GM10266 (cell line): ENCODE results near the gene USP24.

Source experiments
- DNase-seq: peaks from one replicate; pipeline ENCODE4 v3.0.0; 2012; ENCODE audit errors: extremely low spot score
- TF ChIP-seq, protein P1 (sequence below): IDR thresholded peaks from 2 replicates; pipeline ENCODE4 v1.5.1; 2012; ENCODE audit warnings: mild to moderate bottlenecking, low read depth; ENCODE audit not compliant: control insufficient read depth, insufficient read depth; ENCODE audit errors: missing control alignments

USP24 gene

DNA sequence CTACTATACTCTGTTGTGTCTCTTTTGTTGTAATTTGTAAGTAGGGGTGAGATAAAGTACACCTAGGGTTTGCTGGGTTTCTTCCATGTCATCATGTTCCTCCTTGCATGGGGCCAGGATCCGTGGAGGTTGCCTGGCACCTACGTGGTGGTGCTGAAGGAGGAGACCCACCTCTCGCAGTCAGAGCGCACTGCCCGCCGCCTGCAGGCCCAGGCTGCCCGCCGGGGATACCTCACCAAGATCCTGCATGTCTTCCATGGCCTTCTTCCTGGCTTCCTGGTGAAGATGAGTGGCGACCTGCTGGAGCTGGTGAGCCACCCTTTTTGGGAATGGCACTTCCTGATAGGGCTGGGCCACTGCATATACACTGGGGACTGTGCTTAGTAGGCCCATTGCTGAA, 171.4 kb downstream of the USP24 start:
- TF ChIP-seq, protein P1, sequence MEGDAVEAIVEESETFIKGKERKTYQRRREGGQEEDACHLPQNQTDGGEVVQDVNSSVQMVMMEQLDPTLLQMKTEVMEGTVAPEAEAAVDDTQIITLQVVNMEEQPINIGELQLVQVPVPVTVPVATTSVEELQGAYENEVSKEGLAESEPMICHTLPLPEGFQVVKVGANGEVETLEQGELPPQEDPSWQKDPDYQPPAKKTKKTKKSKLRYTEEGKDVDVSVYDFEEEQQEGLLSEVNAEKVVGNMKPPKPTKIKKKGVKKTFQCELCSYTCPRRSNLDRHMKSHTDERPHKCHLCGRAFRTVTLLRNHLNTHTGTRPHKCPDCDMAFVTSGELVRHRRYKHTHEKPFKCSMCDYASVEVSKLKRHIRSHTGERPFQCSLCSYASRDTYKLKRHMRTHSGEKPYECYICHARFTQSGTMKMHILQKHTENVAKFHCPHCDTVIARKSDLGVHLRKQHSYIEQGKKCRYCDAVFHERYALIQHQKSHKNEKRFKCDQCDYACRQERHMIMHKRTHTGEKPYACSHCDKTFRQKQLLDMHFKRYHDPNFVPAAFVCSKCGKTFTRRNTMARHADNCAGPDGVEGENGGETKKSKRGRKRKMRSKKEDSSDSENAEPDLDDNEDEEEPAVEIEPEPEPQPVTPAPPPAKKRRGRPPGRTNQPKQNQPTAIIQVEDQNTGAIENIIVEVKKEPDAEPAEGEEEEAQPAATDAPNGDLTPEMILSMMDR, result no peak
- no peak for DNase-seq

DNA sequence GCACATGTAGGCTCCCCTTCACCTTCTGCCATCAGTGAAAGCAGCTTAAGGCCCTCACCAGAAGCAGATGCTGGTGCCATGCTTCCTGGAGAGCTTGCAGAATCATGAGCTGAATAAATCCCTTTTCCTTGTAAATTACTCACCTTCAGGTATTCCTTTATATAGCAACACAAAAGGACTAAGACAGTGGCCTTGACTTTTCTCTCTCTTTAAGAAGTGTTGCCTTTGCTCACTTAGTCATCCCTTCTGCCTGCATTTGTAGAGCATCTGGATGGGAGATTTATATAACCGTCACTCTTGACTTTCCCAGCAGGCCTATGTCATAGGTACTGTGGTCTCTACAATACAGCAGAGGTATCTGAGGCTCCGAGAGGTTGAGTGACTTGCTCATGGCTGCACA, 172.2 kb downstream of the USP24 start:
- TF ChIP-seq, protein P1, result no peak

GRCh38 chr1:55041613-55042012, 173.6 kb downstream of the USP24 start:
- DNase-seq, result no peak
- TF ChIP-seq, protein P1, result no peak

More for the DNA sequence above, 172.2 kb downstream of the USP24 start:
- DNase-seq, result no peak

DNA sequence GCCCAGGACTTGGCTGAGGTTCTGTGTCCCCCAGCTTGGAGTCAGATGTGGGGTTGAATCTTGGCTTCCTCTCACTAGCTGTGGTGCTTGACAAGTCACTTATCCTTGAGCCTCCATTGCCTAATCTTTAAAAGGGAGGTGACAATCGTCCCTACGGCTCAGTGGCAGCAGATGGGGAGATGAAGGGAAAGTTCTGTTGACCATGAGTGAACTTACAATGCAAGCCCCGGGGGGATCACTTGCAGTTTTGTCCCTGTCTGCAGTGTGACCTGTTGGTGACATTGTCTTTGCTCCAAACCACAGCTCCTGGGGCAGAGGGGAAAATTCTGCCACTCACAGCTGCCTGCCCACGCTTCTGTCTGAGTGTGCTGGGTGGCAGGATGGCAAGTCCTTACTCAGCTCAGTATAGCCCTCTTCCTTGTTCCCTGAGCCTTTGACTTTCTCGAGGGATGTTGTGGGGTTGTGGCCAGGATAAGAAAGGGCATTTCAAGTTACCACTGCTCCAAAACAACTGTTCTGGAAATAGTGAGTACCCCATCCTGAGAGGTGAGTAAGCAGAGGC, 174.2 kb downstream of the USP24 start:
- TF ChIP-seq, protein P1, result no peak
- no peak for DNase-seq

DNA sequence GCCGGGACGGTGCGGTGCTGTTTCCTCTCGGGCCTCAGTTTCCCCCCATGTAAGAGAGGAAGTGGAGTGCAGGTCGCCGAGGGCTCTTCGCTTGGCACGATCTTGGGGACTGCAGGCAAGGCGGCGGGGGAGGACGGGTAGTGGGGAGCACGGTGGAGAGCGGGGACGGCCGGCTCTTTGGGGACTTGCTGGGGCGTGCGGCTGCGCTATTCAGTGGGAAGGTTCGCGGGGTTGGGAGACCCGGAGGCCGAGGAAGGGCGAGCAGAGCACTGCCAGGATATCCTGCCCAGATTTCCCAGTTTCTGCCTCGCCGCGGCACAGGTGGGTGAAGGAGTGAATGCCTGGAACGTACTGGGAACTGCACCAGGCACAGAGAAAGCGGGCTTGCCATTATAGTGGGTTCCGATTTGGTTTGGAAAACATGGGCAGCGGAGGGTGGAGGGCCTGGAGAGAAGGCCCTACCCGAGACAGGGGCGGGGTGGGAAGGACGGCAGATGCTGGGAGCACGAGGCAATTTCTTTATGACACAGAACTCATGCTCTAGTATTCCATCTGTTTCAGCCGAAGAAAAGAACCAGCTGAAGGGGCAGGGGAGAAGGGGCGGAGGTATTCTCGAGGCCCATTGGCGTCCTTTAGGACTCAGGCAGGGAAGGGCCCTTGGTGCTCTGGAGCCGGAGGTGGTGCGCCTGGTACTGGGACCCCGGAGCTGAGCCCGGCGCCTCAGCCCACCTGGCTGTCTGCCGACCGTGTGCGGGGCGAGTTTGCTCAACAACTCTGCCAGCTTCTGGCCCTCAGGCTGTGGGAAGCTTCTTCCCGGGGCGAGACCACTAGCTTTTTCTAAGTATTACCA, 174.9 kb downstream of the USP24 start:
- TF ChIP-seq, protein P1, result no peak
- DNase-seq, result no peak

DNA sequence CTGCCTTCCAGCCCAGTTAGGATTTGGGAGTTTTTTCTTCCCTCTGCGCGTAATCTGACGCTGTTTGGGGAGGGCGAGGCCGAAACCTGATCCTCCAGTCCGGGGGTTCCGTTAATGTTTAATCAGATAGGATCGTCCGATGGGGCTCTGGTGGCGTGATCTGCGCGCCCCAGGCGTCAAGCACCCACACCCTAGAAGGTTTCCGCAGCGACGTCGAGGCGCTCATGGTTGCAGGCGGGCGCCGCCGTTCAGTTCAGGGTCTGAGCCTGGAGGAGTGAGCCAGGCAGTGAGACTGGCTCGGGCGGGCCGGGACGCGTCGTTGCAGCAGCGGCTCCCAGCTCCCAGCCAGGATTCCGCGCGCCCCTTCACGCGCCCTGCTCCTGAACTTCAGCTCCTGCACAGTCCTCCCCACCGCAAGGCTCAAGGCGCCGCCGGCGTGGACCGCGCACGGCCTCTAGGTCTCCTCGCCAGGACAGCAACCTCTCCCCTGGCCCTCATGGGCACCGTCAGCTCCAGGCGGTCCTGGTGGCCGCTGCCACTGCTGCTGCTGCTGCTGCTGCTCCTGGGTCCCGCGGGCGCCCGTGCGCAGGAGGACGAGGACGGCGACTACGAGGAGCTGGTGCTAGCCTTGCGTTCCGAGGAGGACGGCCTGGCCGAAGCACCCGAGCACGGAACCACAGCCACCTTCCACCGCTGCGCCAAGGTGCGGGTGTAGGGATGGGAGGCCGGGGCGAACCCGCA, 175.7 kb downstream of the USP24 start, which contains the start of gene PCSK9:
Gene PCSK9 (plus strand): TSS at position 207 of the 741 bp plus-strand sequence. CDS start 290 bp downstream, at position 497.
- DNase-seq, result no peak

More for the DNA sequence above, 175.7 kb downstream of the USP24 start, which contains the start of gene PCSK9:
- TF ChIP-seq, protein P1, result no peak
